Adrenal gland (tissue), 5 donors: Measurements from ENCODE around the gene THADA.

Experiments
- CTCF ChIP-seq, 6 experiments: fragments of 450-650 bp in 4 of 6; fragments of 200-600 bp in 2 of 6; sonication (generic) in 1 of 6; IDR thresholded peaks; 1 replicate in 5 of 6; 2 replicates in 1 of 6; pipeline versions ENCODE4 v1.5.1 to v1.8.0; 2016 to 2021; ENCODE audit warnings: antibody characterized with exemption in 6 of 6, mild to moderate bottlenecking in 2 of 6, moderate library complexity in 1 of 6
- POLR2A ChIP-seq, 2 donors: fragments of 450-650 bp; IDR thresholded peaks; one replicate each; pipeline ENCODE4 v1.6.1; 2017; ENCODE audit warnings: antibody characterized with exemption in 2 of 2, mild to moderate bottlenecking in 2 of 2, moderate library complexity in 1 of 2
- donor health status: DM: no; HTN: no; CAD: no.

GRCh38 chr2:43250015-43250414 lies 345.8 kb downstream of the THADA start:
- no peak for TF ChIP-seq POLR2A (IDR thresholded peaks at IDR 0.05)
- no peak for TF ChIP-seq CTCF (IDR thresholded peaks at IDR 0.05)
